GM23248 (cell line): Measurements from ENCODE around the gene INPP5A. TPM values are rescaled to one million over a fixed set of nuclear protein-coding genes. Genes with fewer than 3 reads are reported as not detected.

Experiments used
- DNase-seq: peaks from one replicate; pipeline ENCODE4 v3.0.0-alpha.2; 2015
- H2AFZ ChIP-seq: fragments of 200-600 bp; sonication (generic); 2 replicates; pipeline ENCODE4 v1.6.1; 2016; ENCODE audit warnings: antibody characterized with exemption
- H3F3A ChIP-seq: fragments of 200-600 bp; sonication (generic); 2 replicates; pipeline ENCODE4 v1.6.1; 2016; ENCODE audit warnings: mild to moderate bottlenecking, antibody characterized with exemption, mixed run types; ENCODE audit not compliant: insufficient read depth
- H3K27ac ChIP-seq: fragments of 200-600 bp; sonication (generic); 2 replicates; pipeline ENCODE4 v1.5.1; 2016; ENCODE audit warnings: mild to moderate bottlenecking
- H3K27me3 ChIP-seq: fragments of 200-600 bp; sonication (generic); replicated peaks from 2 replicates; pipeline ENCODE4 v1.6.1; 2016; ENCODE audit warnings: mild to moderate bottlenecking; ENCODE audit not compliant: insufficient read depth
- H3K36me3 ChIP-seq: fragments of 200-600 bp; sonication (generic); 2 replicates; pipeline ENCODE4 v1.6.1; 2016; ENCODE audit warnings: low read depth, mild to moderate bottlenecking
- H3K4me1 ChIP-seq: fragments of 200-600 bp; sonication (generic); 2 replicates; pipeline ENCODE4 v1.6.1; 2016; ENCODE audit warnings: mild to moderate bottlenecking; ENCODE audit not compliant: insufficient read depth
- H3K4me2 ChIP-seq: fragments of 200-600 bp; sonication (generic); one replicate; pipeline ENCODE4 v1.6.1; 2016; ENCODE audit warnings: mild to moderate bottlenecking; ENCODE audit not compliant: unreplicated experiment
- H3K4me3 ChIP-seq: fragments of 200-600 bp; sonication (generic); 2 replicates; pipeline ENCODE4 v1.5.1; 2016; ENCODE audit warnings: mild to moderate bottlenecking
- H3K79me2 ChIP-seq: fragments of 200-600 bp; sonication (generic); 2 replicates; pipeline ENCODE4 v1.6.1; 2016; ENCODE audit warnings: mild to moderate bottlenecking; ENCODE audit not compliant: insufficient read depth
- H3K9ac ChIP-seq: fragments of 200-600 bp; sonication (generic); 2 replicates; pipeline ENCODE4 v1.6.1; 2016; ENCODE audit warnings: mild to moderate bottlenecking
- H3K9me2 ChIP-seq: fragments of 200-600 bp; sonication (generic); 2 replicates; pipeline ENCODE4 v1.6.1; 2016; ENCODE audit warnings: mixed run types, mild to moderate bottlenecking, moderate library complexity; ENCODE audit not compliant: insufficient read depth
- H3K9me3 ChIP-seq: fragments of 200-600 bp; sonication (generic); one replicate; pipeline ENCODE4 v1.6.1; 2017; ENCODE audit warnings: low read depth
- H4K20me1 ChIP-seq: fragments of 200-600 bp; sonication (generic); 2 replicates; pipeline ENCODE4 v1.6.0; 2016; ENCODE audit not compliant: insufficient read depth
- EZH2 ChIP-seq: fragments of 200-600 bp; sonication (generic); IDR thresholded peaks from 2 replicates; pipeline ENCODE4 v1.6.1; 2018; ENCODE audit warnings: antibody characterized with exemption, mild to moderate bottlenecking; ENCODE audit not compliant: insufficient read depth, poor library complexity, severe bottlenecking
- EZH2phosphoT487 ChIP-seq: fragments of 200-600 bp; sonication (generic); IDR thresholded peaks from 2 replicates; pipeline ENCODE4 v1.6.1; 2018; ENCODE audit warnings: antibody characterized with exemption, moderate library complexity, mild to moderate bottlenecking, low read depth; ENCODE audit not compliant: insufficient read depth
- WGBS, 2 experiments: methylation state at CpG; one replicate each; pipeline ENCODE4 v1.1.6; 2015 to 2017; ENCODE audit warnings: low lambda C conversion rate in 2 of 2, low coverage in 1 of 2; ENCODE audit errors: missing lambda C conversion rate in 2 of 2; 5-methylcytosine and 5-hydroxymethylcytosine counted together
- in situ Hi-C: fragments of 300-500 bp; cut with MboI; formaldehyde crosslinking; loops from 2 replicates; pipeline ENCODE4 v1.15.0; 2020
- polyA plus RNA-seq: library from polyadenylated mRNA; unstranded; fragments of >200 nt; fragmentation: Nextera tagmentation; extraction: Ambion mirVana; gene quantifications from 2 replicates; pipeline ENCODE4 v1.2.1, GENCODE V29; 2016
- total RNA-seq: library from RNA; depleted of rRNA; stranded (reverse); fragments of >200 nt; shearing (Covaris generic); gene quantifications from 2 replicates; pipeline ENCODE4 v1.2.3, GENCODE V29; 2014

Gene INPP5A
- total and polyA plus RNA-seq, 2 experiments from 2014 or later: 2.3 to 35.2 TPM

- no peaks in the 10 kb centered on the region for H3K36me3 ChIP-seq
- H4K20me1 ChIP-seq: no peaks in the 10 kb centered on the region
- H3K27ac ChIP-seq: no peak overlapping the region
- H3K79me2 ChIP-seq: no peaks in the 10 kb centered on the region
- no peaks in the 10 kb centered on the region for H3K27me3 ChIP-seq
- H3K4me2 ChIP-seq: no peak overlapping the region
- no peak overlapping the region for H2AFZ ChIP-seq
- no peak overlapping the region for H3K9ac ChIP-seq
- 91 to 92% methylated on average over 20 of the region's 20 CpGs for WGBS, 2 experiments
- no peaks in the 10 kb centered on the region for H3K9me3 ChIP-seq
- no peak overlapping the region for H3K4me3 ChIP-seq
- no peaks in the 10 kb centered on the region for H3F3A ChIP-seq
- H3K4me1 ChIP-seq: no peaks in the 10 kb centered on the region
- TF ChIP-seq EZH2 (no peak), EZH2phosphoT487 (no peak)
- in situ Hi-C loops: no loop called here
- no peak for DNase-seq
- no peaks in the 10 kb centered on the region for H3K9me2 ChIP-seq
Observed at GRCh38 chr10:132649651-132650360, 112.2 kb downstream of the INPP5A start.

- Histone ChIP-seq H3K9me2 (no peaks in the 10 kb centered on the region), H3K4me2 (no peak overlapping the region), H3K9me3 (no peaks in the 10 kb centered on the region), H3K79me2 (no peaks in the 10 kb centered on the region), H3K27me3 (no peaks in the 10 kb centered on the region), H4K20me1 (no peaks in the 10 kb centered on the region), H3K9ac (no peak overlapping the region), H2AFZ (no peak overlapping the region), H3F3A (no peaks in the 10 kb centered on the region), H3K4me1 (no peaks in the 10 kb centered on the region), H3K4me3 (no peak overlapping the region), H3K27ac (no peak overlapping the region), H3K36me3 (no peaks in the 10 kb centered on the region)
- DNase-seq: no peak
- WGBS, 2 experiments: 93 to 94% methylated on average over 20 of the region's 20 CpGs
- in situ Hi-C loops: no loop called here
- TF ChIP-seq EZH2 (no peak), EZH2phosphoT487 (no peak)
Observed at GRCh38 chr10:132650611-132651250, 113.1 kb downstream of the INPP5A start.

- Histone ChIP-seq H3K27me3 (no peaks in the 10 kb centered on the region), H3K4me2 (no peak overlapping the region), H2AFZ (no peak overlapping the region), H3K79me2 (no peaks in the 10 kb centered on the region), H3K4me1 (no peaks in the 10 kb centered on the region), H3K9me3 (no peaks in the 10 kb centered on the region), H3F3A (no peaks in the 10 kb centered on the region), H4K20me1 (no peaks in the 10 kb centered on the region), H3K27ac (no peak overlapping the region), H3K36me3 (no peaks in the 10 kb centered on the region), H3K4me3 (no peak overlapping the region), H3K9ac (no peak overlapping the region), H3K9me2 (no peaks in the 10 kb centered on the region)
- DNase-seq: no peak
- in situ Hi-C loops: no loop called here
- 96% methylated on average over 17 to 18 of the region's 18 CpGs for WGBS, 2 experiments
- TF ChIP-seq EZH2phosphoT487 (no peak), EZH2 (no peak)
Observed at GRCh38 chr10:132651511-132652029, 114.0 kb downstream of the INPP5A start.

- Histone ChIP-seq H3K9me2 (no peaks in the 10 kb centered on the region), H4K20me1 (no peaks in the 10 kb centered on the region), H3K4me1 (no peaks in the 10 kb centered on the region), H3K4me2 (no peak overlapping the region), H3K27ac (no peak overlapping the region), H3K9me3 (no peaks in the 10 kb centered on the region), H3K27me3 (no peaks in the 10 kb centered on the region), H3K9ac (no peak overlapping the region), H3K4me3 (no peak overlapping the region), H3K79me2 (no peaks in the 10 kb centered on the region), H3F3A (no peaks in the 10 kb centered on the region), H2AFZ (no peak overlapping the region), H3K36me3 (no peaks in the 10 kb centered on the region)
- WGBS, 2 experiments: 92 to 93% methylated on average over 15 of the region's 15 CpGs
- TF ChIP-seq EZH2phosphoT487 (no peak), EZH2 (no peak)
- in situ Hi-C loops: no loop called here
- DNase-seq: no peak
Observed at GRCh38 chr10:132652446-132652845, 114.9 kb downstream of the INPP5A start.
